HFFc6 (cell line): ENCODE measurements around the gene FUT3. TPM values are rescaled to one million over a fixed set of nuclear protein-coding genes. Genes with fewer than 3 reads are reported as not detected.

Experiments
- DNase-seq: peaks from one replicate; pipeline ENCODE4 v3.0.0-alpha.2; 2018
- H3K27ac Mint-ChIP-seq: 2 replicates; pipeline ENCODE4 v1.8.0; 2020; ENCODE audit warnings: mild to moderate bottlenecking, mixed read lengths
- H3K27me3 Mint-ChIP-seq: 2 replicates; pipeline ENCODE4 v1.8.0; 2021; ENCODE audit warnings: mild to moderate bottlenecking, moderate library complexity, mixed read lengths; ENCODE audit not compliant: insufficient read depth
- H3K36me3 Mint-ChIP-seq: 2 replicates; pipeline ENCODE4 v1.8.0; 2021; ENCODE audit warnings: low read depth, mixed read lengths
- H3K4me1 Mint-ChIP-seq: 2 replicates; pipeline ENCODE4 v1.8.0; 2020; ENCODE audit warnings: low read depth, mixed read lengths
- H3K4me3 Mint-ChIP-seq: 2 replicates; pipeline ENCODE4 v1.8.0; 2020; ENCODE audit warnings: mild to moderate bottlenecking, moderate library complexity, mixed read lengths
- H3K9me3 Mint-ChIP-seq: 2 replicates; pipeline ENCODE4 v1.8.0; 2020; ENCODE audit warnings: mild to moderate bottlenecking, mixed read lengths
- total RNA-seq, 6 experiments: library from RNA; stranded (reverse); fragmentation: NEBNext Ultra II Directional; extraction: Animal tissue kit (Norgen Biotek cat#: 25700); gene quantifications; 2 replicates in 1 of 6; 3 replicates in 5 of 6; pipeline ENCODE4 v1.2.3, GENCODE V29; 2021
- TF ChIP-seq, protein P1 (sequence below): fragments of 200-600 bp; sonication (generic); IDR thresholded peaks from 2 replicates; pipeline ENCODE4 v1.5.0; 2021; ENCODE audit warnings: antibody characterized with exemption, mild to moderate bottlenecking

FUT3 gene
- total RNA-seq, 6 experiments from 2014 or later = not detected

DNA sequence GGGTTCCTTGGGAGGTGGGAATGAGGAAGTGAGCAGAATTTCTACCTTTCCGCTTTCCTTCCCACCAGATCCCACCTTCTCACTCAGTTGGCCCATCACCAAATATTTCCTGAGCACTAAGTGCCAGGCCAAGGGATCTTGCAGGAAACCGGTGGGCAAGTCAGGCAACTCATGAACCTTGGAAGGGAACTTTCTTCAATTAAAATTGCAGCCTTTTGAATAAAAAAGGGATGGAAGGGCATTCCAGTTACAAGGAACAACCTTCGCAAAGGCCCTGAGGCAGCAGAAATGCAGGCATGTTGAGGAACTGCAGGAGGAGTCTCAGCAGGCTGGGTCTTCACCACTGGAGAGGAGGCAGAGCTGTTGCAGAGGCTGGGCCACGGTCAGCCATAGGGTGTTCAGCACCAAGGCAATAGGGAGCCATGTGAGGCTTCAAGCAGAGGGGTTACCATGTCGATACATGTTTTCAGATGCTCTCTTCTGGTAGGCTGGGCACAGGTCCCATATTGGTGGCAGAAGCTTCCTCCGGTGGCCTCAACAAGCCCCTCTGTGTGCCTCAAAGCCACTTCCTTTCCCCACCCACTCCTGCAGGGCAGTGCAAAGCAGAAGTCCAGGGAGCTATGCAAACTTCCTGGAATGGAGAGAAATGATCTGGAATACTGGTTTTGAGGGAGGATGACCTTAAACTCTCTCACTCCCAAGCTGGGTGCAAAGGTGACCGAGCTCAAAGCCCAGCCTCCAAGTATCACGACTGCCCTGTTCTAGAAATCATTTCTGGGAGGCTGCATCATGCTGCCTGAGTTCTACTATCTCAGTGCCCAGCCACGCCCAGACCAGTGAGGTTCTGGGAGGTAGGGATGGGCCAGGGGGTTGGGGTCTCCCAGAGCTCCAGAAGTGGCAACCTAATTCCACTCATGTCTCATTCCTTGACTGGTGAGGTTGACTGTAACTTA lies 11.9 kb downstream of the FUT3 start, which contains the start of gene FUT6:
Gene FUT6, minus strand, starts transcription at position 638 of the 953 bp plus-strand sequence. CDS start 7,135 bp downstream, outside the sequence.
- TF ChIP-seq, protein P1, sequence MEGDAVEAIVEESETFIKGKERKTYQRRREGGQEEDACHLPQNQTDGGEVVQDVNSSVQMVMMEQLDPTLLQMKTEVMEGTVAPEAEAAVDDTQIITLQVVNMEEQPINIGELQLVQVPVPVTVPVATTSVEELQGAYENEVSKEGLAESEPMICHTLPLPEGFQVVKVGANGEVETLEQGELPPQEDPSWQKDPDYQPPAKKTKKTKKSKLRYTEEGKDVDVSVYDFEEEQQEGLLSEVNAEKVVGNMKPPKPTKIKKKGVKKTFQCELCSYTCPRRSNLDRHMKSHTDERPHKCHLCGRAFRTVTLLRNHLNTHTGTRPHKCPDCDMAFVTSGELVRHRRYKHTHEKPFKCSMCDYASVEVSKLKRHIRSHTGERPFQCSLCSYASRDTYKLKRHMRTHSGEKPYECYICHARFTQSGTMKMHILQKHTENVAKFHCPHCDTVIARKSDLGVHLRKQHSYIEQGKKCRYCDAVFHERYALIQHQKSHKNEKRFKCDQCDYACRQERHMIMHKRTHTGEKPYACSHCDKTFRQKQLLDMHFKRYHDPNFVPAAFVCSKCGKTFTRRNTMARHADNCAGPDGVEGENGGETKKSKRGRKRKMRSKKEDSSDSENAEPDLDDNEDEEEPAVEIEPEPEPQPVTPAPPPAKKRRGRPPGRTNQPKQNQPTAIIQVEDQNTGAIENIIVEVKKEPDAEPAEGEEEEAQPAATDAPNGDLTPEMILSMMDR = no peak
- no peak for DNase-seq
- H3K27ac Mint-ChIP-seq = no peak within 1 kb of the TSS
- H3K36me3 Mint-ChIP-seq = no peaks in the 10 kb centered on the region
- peaks cover 26% of the 10 kb centered on the region for H3K27me3 Mint-ChIP-seq
- H3K4me3 Mint-ChIP-seq = no peak within 1 kb of the TSS
- H3K4me1 Mint-ChIP-seq = no peaks in the 10 kb centered on the region
- no peaks in the 10 kb centered on the region for H3K9me3 Mint-ChIP-seq

DNA sequence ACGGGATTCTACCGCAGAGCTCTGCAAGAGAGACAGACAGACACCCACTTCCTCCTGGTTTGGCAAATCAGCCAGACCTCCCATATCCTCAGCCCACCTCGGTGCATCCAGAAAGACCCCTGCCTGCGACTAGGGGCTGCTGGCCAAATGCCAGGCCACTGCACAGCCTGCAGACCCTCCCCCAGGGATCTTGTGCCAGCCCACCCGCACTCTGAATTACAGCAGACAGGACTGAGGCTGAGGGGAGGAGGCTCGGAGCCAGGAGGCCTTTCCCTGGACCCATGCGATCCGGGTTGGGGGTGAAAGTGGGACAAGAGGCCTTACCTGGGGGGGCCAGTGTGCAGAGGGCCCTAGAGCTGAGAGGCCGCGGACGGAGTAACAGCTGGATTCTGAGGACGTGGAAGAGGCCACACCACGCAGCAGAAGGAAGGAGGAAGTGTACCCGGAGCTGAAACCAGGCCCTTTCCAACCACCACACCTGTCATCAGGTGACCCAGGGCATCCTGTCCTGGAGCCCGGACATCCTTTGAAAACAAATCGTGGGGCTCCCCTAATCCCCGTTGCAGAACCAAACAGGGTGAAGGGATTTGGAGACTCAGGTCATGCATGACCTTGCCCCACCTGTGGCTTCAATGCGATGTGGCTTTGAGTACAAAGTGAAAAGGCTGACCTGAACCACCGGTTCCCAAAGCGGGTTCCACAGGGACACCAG lies 12.7 kb downstream of the FUT3 start:
- no peak overlapping the region for H3K4me3 Mint-ChIP-seq
- TF ChIP-seq, protein P1 = no peak
- H3K4me1 Mint-ChIP-seq = no peaks in the 10 kb centered on the region
- no peak overlapping the region for H3K27ac Mint-ChIP-seq
- no peaks in the 10 kb centered on the region for H3K36me3 Mint-ChIP-seq
- no peak for DNase-seq
- no peaks in the 10 kb centered on the region for H3K9me3 Mint-ChIP-seq
- H3K27me3 Mint-ChIP-seq = peaks cover 34% of the 10 kb centered on the region

DNA sequence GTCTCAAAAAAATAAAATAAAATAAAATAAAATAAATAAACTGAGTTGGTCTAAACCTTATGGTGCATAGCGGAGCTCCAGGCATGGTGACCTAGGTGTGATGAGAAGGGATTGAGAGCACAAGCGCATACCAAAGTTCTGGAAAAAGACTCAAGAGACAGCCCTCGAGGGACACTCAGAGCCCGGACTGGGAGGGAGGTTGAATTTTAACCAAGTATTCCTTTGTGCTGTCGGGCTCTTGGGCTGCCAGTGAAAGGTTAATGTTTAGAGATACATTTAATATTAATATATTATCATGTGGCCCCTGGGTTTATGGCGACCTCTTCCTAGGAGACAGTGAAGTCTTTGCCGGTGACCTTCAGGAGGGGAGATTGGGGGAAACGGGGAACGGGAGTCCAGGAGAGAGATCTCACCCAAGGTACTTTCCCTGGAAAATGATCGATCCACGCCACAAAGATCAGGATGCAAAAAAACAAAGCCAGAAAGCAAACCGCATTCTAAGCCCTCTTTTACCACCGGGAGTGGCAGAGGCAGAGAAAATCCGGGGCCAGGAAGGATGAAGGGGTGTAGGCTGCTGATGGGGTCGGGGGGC lies 13.4 kb downstream of the FUT3 start:
- Mint-ChIP-seq H3K4me3 (no peak overlapping the region), H3K27me3 (peaks cover 37% of the 10 kb centered on the region), H3K27ac (no peak overlapping the region), H3K9me3 (no peaks in the 10 kb centered on the region), H3K36me3 (no peaks in the 10 kb centered on the region), H3K4me1 (no peaks in the 10 kb centered on the region)
- TF ChIP-seq, protein P1 = no peak
- no peak for DNase-seq

DNA sequence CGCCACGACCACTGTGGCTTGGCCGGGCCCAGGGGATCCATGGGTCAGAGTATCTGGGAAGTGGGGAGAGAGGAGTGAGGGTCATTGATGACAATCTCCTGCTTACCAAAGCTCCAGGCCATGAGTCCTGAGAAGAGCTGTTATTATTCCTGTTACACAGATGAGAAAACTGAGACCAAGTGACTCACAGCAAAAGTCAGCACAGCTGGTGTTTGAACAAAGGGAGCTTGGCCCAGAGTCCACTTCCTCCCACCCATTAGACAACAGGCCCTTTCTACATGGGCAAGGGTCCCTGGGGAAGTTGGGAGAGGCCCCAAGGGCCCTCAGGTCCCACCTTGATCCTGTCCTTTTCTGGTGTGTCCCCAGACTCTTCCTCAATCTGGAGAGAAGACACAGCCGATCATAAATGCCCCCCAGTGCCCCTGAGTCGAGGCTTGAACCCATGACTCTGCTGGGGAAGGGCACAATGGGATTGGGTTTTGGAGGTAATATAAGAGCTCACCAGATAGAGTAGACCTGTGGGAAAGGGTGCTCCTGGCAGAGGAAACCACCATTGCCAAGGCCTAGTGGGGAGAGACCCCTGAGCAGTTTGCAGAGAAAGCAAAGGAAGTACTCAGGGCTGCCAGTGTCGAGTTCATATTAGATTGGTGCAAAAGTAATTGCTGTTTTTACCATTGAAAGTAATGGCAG lies 18.6 kb downstream of the FUT3 start:
- TF ChIP-seq, protein P1 = no peak
- Mint-ChIP-seq H3K4me3 (no peak overlapping the region), H3K4me1 (no peaks in the 10 kb centered on the region), H3K27ac (no peak overlapping the region), H3K9me3 (no peaks in the 10 kb centered on the region), H3K36me3 (no peaks in the 10 kb centered on the region), H3K27me3 (peaks cover 51% of the 10 kb centered on the region)
- no peak for DNase-seq

DNA sequence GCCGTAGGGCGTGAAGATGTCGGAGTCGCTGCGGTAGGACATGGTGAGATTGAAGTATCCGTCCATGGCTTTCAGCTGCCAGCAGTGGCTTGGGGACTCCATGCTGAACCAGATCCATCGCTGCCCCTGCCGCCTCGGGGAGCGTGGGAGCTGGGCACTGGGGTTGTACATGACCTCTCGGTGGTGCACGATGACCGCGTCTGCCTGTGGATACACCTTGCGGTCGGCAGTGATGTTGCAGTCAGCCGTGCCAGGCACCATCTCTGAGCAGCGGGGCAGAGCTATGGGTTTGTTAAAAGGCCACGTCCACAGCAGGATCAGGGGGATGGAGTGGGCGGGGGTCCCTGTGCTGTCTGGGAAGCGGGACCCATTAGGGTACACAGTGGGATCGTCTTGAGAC lies 19.2 kb downstream of the FUT3 start:
- H3K27me3 Mint-ChIP-seq = peaks cover 52% of the 10 kb centered on the region
- no peak for DNase-seq
- no peak overlapping the region for H3K4me3 Mint-ChIP-seq
- H3K27ac Mint-ChIP-seq = no peak overlapping the region
- TF ChIP-seq, protein P1 = no peak
- no peaks in the 10 kb centered on the region for H3K9me3 Mint-ChIP-seq
- H3K36me3 Mint-ChIP-seq = peaks cover 3% of the 10 kb centered on the region; the same call in 1 of the 2 replicates
- no peaks in the 10 kb centered on the region for H3K4me1 Mint-ChIP-seq
